GM12891 (cell line): ENCODE data around the gene MEF2C.

Experiments used
- POLR2A ChIP-seq: IDR thresholded peaks from 2 replicates; pipeline ENCODE4 v1.6.1; 2011; ENCODE audit warnings: low read depth, low read length, control low read depth
- POLR2AphosphoS5 ChIP-seq: IDR thresholded peaks from 2 replicates; pipeline ENCODE4 v1.6.1; 2011; ENCODE audit warnings: low read depth, low read length, control low read depth
- POU2F2 ChIP-seq: IDR thresholded peaks from 2 replicates; pipeline ENCODE4 v1.6.1; 2011; ENCODE audit warnings: low read depth, mild to moderate bottlenecking, control low read depth, low read length, moderate library complexity
- SPI1 ChIP-seq: IDR thresholded peaks from 2 replicates; pipeline ENCODE4 v1.6.1; 2011; ENCODE audit warnings: low read depth, low read length, control low read depth
- TAF1 ChIP-seq: IDR thresholded peaks from 2 replicates; pipeline ENCODE4 v1.6.1; 2011; ENCODE audit warnings: low read depth, low read length, control low read depth

DNA sequence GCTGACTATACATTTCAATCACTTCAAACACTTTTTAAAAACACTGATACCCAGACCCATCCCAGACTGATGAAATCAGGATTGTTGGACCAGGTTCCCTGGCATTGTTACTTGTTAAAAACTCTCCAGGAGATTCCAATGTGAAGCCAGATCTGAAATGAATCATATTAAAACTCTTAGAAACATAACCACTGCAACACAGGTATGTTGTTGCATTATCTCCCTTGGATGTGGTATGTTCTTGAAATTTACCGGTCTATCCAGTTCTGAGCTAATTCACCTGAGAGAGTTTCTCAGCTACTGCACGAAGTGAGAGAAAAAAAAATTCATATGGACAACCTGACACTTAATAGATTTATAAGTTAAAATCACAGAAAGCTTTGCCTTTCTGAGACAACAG, 21.8 kb downstream of the MEF2C start:
- TF ChIP-seq POLR2A (0 out of 2 replicates have a peak, but pooled peaks have one; percentile 2), POLR2AphosphoS5 (no peak), TAF1 (no peak), SPI1 (no peak), POU2F2 (no peak)
